Measurements from ENCODE around the gene CEACAM1. TPM values are rescaled to one million over a fixed set of nuclear protein-coding genes. Genes with fewer than 3 reads are reported as not detected.

Gene CEACAM1
- 0.03 and 0.39 TPM in 2 replicates for total RNA-seq (ENCODE audit: low replicate concordance)

DNA sequence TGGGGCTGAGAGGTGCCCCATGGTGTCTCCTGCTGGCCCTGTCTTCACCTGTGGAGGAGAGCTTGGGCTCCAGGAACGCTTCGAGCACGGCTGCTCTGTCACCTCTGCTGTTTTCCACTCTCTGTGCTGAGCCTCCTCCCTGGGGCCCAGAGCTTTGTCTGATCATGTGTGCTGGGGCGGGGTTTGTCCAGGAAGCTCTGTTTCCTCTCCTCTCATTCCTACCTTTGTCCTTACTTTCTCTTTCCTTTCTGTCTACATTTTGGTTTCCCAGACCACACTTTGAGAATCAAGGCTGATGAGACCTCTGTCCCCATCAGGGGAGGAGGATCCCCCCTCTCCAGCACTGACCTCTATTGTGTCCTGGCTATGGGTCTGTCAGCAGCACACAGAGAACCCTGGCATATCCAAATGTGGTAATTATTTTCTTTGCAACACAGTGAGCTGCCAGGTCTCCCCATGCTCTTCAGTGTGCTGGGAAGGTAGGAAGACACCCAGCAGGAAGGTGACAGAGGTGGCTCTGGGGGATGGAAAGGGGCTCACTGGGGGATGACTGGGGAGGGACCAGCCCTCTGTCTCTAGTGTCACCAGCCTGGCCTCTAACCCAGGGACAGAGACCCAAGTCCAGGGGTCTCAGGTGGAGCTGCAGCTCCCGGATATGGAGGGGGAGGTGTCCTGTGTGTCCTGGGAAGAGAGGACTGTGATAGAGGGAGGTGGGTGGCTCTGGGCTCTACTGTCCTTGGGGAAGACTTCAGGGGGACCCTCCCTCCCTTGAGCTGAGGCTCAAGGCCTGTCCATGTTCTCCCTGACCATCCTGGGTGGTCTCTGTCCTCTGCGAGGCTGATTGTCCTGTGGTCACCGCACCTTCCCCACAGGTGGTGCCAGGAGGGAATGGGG, at the start of gene CEACAM1:
CEACAM1 (minus strand) TSS at position 128 of the 894 bp plus-strand sequence; CDS start at position 21, 107 bp downstream.
- Histone ChIP-seq H4K20me1 (ENCODE audit: low read depth) (no peaks in the 10 kb centered on the region), H3F3A (ENCODE audit: low read depth) (no peaks in the 10 kb centered on the region), H3K4me2 (no peak within 1 kb of the TSS), H3K27me3 (no peaks in the 10 kb centered on the region), H3K27ac (no peak within 1 kb of the TSS), H3K79me2 (ENCODE audit: low read depth) (no peaks in the 10 kb centered on the region), H3K36me3 (no peaks in the 10 kb centered on the region), H2AFZ (replicated peaks) (no peak within 1 kb of the TSS), H3K9ac (no peak within 1 kb of the TSS), H3K9me3 (ENCODE audit: low read depth) (no peaks in the 10 kb centered on the region), H3K4me3 (no peak within 1 kb of the TSS), H3K4me1 (no peaks in the 10 kb centered on the region)
- H3K27ac Mint-ChIP-seq = peak within 1 kb of the TSS; percentile 87
- H3K9me3 Mint-ChIP-seq = no peaks in the 10 kb centered on the region
- DNase-seq (ENCODE audit: low spot score) = no peak
- peaks cover 2% of the 10 kb centered on the region for H3K27me3 Mint-ChIP-seq (ENCODE audit: insufficient read depth, low read depth)
- no peaks in the 10 kb centered on the region for H3K4me1 Mint-ChIP-seq
- TF ChIP-seq, protein P1, sequence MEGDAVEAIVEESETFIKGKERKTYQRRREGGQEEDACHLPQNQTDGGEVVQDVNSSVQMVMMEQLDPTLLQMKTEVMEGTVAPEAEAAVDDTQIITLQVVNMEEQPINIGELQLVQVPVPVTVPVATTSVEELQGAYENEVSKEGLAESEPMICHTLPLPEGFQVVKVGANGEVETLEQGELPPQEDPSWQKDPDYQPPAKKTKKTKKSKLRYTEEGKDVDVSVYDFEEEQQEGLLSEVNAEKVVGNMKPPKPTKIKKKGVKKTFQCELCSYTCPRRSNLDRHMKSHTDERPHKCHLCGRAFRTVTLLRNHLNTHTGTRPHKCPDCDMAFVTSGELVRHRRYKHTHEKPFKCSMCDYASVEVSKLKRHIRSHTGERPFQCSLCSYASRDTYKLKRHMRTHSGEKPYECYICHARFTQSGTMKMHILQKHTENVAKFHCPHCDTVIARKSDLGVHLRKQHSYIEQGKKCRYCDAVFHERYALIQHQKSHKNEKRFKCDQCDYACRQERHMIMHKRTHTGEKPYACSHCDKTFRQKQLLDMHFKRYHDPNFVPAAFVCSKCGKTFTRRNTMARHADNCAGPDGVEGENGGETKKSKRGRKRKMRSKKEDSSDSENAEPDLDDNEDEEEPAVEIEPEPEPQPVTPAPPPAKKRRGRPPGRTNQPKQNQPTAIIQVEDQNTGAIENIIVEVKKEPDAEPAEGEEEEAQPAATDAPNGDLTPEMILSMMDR (IDR thresholded peaks at IDR 0.05) = no peak
- no peak for TF ChIP-seq EZH2 (IDR thresholded peaks at IDR 0.05)
- no peak for TF ChIP-seq EZH2phosphoT487 (IDR thresholded peaks at IDR 0.05)
- peak within 1 kb of the TSS; percentile 10 for H3K4me3 Mint-ChIP-seq
- no peaks in the 10 kb centered on the region for H3K36me3 Mint-ChIP-seq

DNA sequence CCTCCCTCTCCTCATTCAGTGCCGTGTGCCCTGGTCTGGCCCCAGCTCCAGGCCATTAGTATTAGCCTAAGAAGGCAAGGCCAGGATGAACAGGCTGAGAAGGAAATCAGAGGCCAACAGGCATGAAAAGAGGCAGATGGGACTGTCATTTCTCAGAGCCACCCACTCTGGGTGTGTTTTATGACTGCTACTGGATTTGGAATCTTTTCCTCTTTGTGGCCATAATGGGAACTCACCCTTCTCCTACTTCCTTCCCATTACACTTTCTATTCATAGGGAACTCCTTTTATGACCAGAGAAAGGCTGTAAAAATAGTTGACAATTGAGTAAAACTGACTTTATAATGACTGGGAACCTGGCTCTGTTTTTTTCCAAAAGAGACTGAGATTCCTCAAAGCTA, 48.7 kb upstream of the CEACAM1 start:
- Mint-ChIP-seq H3K36me3 (no peaks in the 10 kb centered on the region), H3K9me3 (no peaks in the 10 kb centered on the region), H3K4me3 (no peak overlapping the region), H3K4me1 (no peaks in the 10 kb centered on the region), H3K27ac (no peak overlapping the region), H3K27me3 (ENCODE audit: insufficient read depth, low read depth) (no peaks in the 10 kb centered on the region)
- Histone ChIP-seq H3F3A (ENCODE audit: low read depth) (no peaks in the 10 kb centered on the region), H4K20me1 (ENCODE audit: low read depth) (no peaks in the 10 kb centered on the region), H3K79me2 (ENCODE audit: low read depth) (no peaks in the 10 kb centered on the region), H3K4me3 (no peak overlapping the region), H2AFZ (replicated peaks) (no peak overlapping the region), H3K27ac (no peak overlapping the region), H3K4me1 (no peaks in the 10 kb centered on the region), H3K36me3 (no peaks in the 10 kb centered on the region), H3K27me3 (peaks cover 30% of the 10 kb centered on the region), H3K4me2 (no peak overlapping the region), H3K9ac (no peak overlapping the region), H3K9me3 (ENCODE audit: low read depth) (no peaks in the 10 kb centered on the region)
- DNase-seq (ENCODE audit: low spot score) = no peak
- TF ChIP-seq, protein P1 (IDR thresholded peaks at IDR 0.05) = no peak
- no peak for TF ChIP-seq EZH2phosphoT487 (IDR thresholded peaks at IDR 0.05)
- no peak for TF ChIP-seq EZH2 (IDR thresholded peaks at IDR 0.05)

DNA sequence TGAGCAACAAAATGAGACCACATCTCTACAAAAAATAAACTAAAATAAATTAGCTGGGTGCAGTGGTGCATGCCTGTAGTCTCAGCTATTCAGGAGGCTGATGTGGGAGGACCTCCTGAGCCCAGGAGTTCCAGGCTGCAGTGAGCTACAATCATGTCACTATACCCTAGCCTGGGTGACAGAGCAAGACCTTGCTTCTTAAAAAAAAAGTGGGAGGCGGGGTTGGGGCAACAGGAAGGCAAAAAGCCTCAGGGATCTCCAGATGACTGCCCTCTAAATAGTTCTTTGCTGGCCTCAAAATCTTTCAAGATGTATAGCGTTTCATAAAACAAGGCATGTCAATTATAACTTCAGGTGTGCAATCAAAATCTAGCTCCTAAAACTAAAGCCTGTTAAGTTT, 48.0 kb upstream of the CEACAM1 start:
- no peak overlapping the region for H3K4me3 ChIP-seq
- H3K36me3 Mint-ChIP-seq = no peaks in the 10 kb centered on the region
- no peaks in the 10 kb centered on the region for H3K36me3 ChIP-seq
- TF ChIP-seq, protein P1 (IDR thresholded peaks at IDR 0.05) = no peak
- TF ChIP-seq EZH2 (IDR thresholded peaks at IDR 0.05) (no peak), EZH2phosphoT487 (IDR thresholded peaks at IDR 0.05) (no peak)
- H3K4me2 ChIP-seq = no peak overlapping the region
- H3K27me3 Mint-ChIP-seq (ENCODE audit: insufficient read depth, low read depth) = no peaks in the 10 kb centered on the region
- no peak overlapping the region for H3K27ac ChIP-seq
- H3K27ac Mint-ChIP-seq = no peak overlapping the region
- no peaks in the 10 kb centered on the region for H3K4me1 ChIP-seq
- H3K9me3 ChIP-seq (ENCODE audit: low read depth) = no peaks in the 10 kb centered on the region
- H3F3A ChIP-seq (ENCODE audit: low read depth) = no peaks in the 10 kb centered on the region
- peaks cover 28% of the 10 kb centered on the region for H3K27me3 ChIP-seq
- no peaks in the 10 kb centered on the region for H3K4me1 Mint-ChIP-seq
- no peak overlapping the region for H2AFZ ChIP-seq (replicated peaks)
- H3K79me2 ChIP-seq (ENCODE audit: low read depth) = no peaks in the 10 kb centered on the region
- H3K9ac ChIP-seq = no peak overlapping the region
- no peaks in the 10 kb centered on the region for H4K20me1 ChIP-seq (ENCODE audit: low read depth)
- no peak for DNase-seq (ENCODE audit: low spot score)
- H3K9me3 Mint-ChIP-seq = no peaks in the 10 kb centered on the region
- H3K4me3 Mint-ChIP-seq = no peak overlapping the region

Data from neural progenitor cell (in vitro differentiated cells).